OCI-LY3 (cell line): ENCODE results near the gene CA11.

Experiments used
- H2AFZ ChIP-seq: fragments of 200-600, 300-600 bp; shearing (Covaris generic); 2 replicates; pipeline ENCODE4 v1.6.0; 2014; ENCODE audit warnings: antibody characterized with exemption, low read depth, low read length
- H3K27ac ChIP-seq: fragments of 200-600, 300-600 bp; sonication (generic); 2 replicates; pipeline ENCODE4 v1.5.1; 2014; ENCODE audit warnings: mild to moderate bottlenecking, low read length, moderate library complexity, mixed read lengths
- H3K27me3 ChIP-seq: fragments of 200-600, 300-600 bp; sonication (generic); 2 replicates; pipeline ENCODE4 v1.6.1; 2014; ENCODE audit warnings: low read depth, low read length, mixed read lengths
- H3K36me3 ChIP-seq: fragments of 200-600, 300-600 bp; sonication (generic); replicated peaks from 2 replicates; pipeline ENCODE3; 2014; ENCODE audit warnings: low read depth, low read length, mixed read lengths
- H3K4me1 ChIP-seq: fragments of 300-600, 200-600 bp; sonication (generic); 2 replicates; pipeline ENCODE4 v1.6.1; 2014; ENCODE audit warnings: low read length, mixed read lengths
- H3K4me2 ChIP-seq: fragments of 200-600, 300-600 bp; sonication (generic); 2 replicates; pipeline ENCODE4 v1.6.1; 2014; ENCODE audit warnings: low read length, mixed read lengths
- H3K4me3 ChIP-seq: fragments of 300-600, 200-600 bp; sonication (generic); 2 replicates; pipeline ENCODE4 v1.5.1; 2014; ENCODE audit warnings: antibody characterized with exemption, mild to moderate bottlenecking, low read length, moderate library complexity
- H3K79me2 ChIP-seq: fragments of 300-600, 200-600 bp; shearing (Covaris generic); 2 replicates; pipeline ENCODE4 v1.6.1; 2014; ENCODE audit warnings: mild to moderate bottlenecking, low read length, mixed read lengths
- H3K9ac ChIP-seq: fragments of 300-600, 200-600 bp; shearing (Covaris generic); 2 replicates; pipeline ENCODE4 v1.6.0; 2014; ENCODE audit warnings: mild to moderate bottlenecking, low read length, moderate library complexity
- H3K9me3 ChIP-seq: fragments of 200-600, 300-600 bp; shearing (Covaris generic); 2 replicates; pipeline ENCODE4 v1.6.1; 2014; ENCODE audit warnings: low read length, mixed read lengths; ENCODE audit not compliant: insufficient read depth
- H4K20me1 ChIP-seq: fragments of 200-600, 300-600 bp; sonication (generic); 2 replicates; pipeline ENCODE4 v1.6.1; 2016; ENCODE audit warnings: low read length, mixed read lengths; ENCODE audit not compliant: insufficient read depth
- EZH2phosphoT487 ChIP-seq: fragments of 200-600 bp; shearing (Covaris generic); IDR thresholded peaks from 2 replicates; pipeline ENCODE4 v1.6.1; 2018; ENCODE audit warnings: antibody characterized with exemption, mixed run types, low read depth
- TF ChIP-seq, protein P1 (sequence below): fragments of 200-600, 300-600 bp; sonication (generic); IDR thresholded peaks from 2 replicates; pipeline ENCODE4 v1.5.1; 2014; ENCODE audit warnings: antibody characterized with exemption, low read length, low read depth

CA11 gene

DNA sequence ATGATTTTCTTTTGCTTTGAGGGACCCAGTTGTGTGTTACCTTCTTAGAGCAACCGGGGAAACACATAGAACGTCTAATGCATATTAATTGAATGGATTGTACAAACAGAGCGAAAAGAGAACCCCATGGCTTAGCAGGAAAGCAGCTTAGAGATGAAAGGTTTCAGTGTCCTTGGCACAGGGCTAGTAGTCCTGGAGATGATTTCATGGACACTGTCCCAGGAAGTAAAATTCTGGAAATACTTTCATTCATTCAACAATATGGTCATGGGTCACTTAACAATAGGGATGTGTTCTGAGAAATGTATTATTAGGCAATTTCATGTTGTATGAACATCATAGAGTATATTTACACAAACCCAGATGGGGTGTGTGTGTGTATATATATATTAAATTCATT is 40.1 kb upstream of the CA11 start:
- TF ChIP-seq, protein P1, sequence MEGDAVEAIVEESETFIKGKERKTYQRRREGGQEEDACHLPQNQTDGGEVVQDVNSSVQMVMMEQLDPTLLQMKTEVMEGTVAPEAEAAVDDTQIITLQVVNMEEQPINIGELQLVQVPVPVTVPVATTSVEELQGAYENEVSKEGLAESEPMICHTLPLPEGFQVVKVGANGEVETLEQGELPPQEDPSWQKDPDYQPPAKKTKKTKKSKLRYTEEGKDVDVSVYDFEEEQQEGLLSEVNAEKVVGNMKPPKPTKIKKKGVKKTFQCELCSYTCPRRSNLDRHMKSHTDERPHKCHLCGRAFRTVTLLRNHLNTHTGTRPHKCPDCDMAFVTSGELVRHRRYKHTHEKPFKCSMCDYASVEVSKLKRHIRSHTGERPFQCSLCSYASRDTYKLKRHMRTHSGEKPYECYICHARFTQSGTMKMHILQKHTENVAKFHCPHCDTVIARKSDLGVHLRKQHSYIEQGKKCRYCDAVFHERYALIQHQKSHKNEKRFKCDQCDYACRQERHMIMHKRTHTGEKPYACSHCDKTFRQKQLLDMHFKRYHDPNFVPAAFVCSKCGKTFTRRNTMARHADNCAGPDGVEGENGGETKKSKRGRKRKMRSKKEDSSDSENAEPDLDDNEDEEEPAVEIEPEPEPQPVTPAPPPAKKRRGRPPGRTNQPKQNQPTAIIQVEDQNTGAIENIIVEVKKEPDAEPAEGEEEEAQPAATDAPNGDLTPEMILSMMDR: no peak
- TF ChIP-seq EZH2phosphoT487: no peak
- no peaks in the 10 kb centered on the region for H3K9me3 ChIP-seq
- no peaks in the 10 kb centered on the region for H4K20me1 ChIP-seq
- H2AFZ ChIP-seq: no peak overlapping the region
- H3K4me3 ChIP-seq: no peak overlapping the region
- H3K79me2 ChIP-seq: no peaks in the 10 kb centered on the region
- H3K9ac ChIP-seq: no peak overlapping the region
- no peaks in the 10 kb centered on the region for H3K27me3 ChIP-seq
- H3K4me1 ChIP-seq: peaks cover 3% of the 10 kb centered on the region; the same call in 1 of the 2 replicates
- no peak overlapping the region for H3K4me2 ChIP-seq
- H3K36me3 ChIP-seq: no peaks in the 10 kb centered on the region
- H3K27ac ChIP-seq: no peak overlapping the region

DNA sequence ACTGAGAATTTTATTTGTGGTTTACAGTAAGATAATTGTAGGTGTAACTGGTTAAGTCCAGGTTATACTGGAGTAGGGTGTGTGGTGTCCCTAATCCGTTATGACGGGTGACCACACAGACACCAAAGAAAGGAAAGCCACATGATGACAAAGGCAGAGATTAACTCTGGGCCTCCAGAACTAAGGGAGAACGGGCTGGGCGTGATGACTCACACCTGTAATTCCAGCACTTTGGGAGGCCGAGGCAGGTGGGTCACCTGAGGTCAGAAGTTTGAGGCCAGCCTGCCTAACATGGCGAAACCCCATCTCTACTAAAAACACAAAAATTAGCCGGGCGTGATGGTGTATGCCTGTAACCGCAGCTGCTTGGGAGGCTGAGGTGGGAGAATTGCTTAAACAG is 39.6 kb upstream of the CA11 start:
- H2AFZ ChIP-seq: no peak overlapping the region
- H4K20me1 ChIP-seq: no peaks in the 10 kb centered on the region
- no peak overlapping the region for H3K9ac ChIP-seq
- H3K36me3 ChIP-seq: no peaks in the 10 kb centered on the region
- no peak for TF ChIP-seq EZH2phosphoT487
- TF ChIP-seq, protein P1: no peak
- H3K27me3 ChIP-seq: no peaks in the 10 kb centered on the region
- no peaks in the 10 kb centered on the region for H3K9me3 ChIP-seq
- no peak overlapping the region for H3K4me2 ChIP-seq
- H3K79me2 ChIP-seq: no peaks in the 10 kb centered on the region
- H3K27ac ChIP-seq: no peak overlapping the region
- no peak overlapping the region for H3K4me3 ChIP-seq
- H3K4me1 ChIP-seq: peaks cover 3% of the 10 kb centered on the region; the same call in 1 of the 2 replicates

DNA sequence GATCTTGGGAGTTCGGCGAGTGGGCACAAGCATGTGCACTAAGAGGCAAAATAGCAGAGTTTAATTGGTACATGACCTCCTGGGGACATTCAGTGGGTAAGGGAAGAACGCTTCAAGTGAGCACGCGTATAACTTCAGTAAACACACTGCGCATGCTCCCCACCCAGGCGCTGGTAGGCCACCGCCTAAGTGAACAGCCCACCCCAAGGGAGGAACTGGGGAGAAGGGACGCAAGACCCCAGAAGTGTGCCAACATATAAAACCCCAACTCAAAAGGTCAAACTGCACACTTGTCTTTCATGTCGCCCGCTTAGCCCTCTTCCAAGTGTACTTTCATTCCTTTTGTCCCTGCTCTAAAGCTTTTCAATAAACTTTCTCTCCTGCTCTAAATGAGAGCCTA is 37.4 kb upstream of the CA11 start:
- Histone ChIP-seq H3K4me2 (no peak overlapping the region), H3K4me1 (no peaks in the 10 kb centered on the region), H3K27me3 (no peaks in the 10 kb centered on the region), H2AFZ (no peak overlapping the region), H3K4me3 (no peak overlapping the region), H3K27ac (no peak overlapping the region), H3K9ac (no peak overlapping the region), H3K79me2 (no peaks in the 10 kb centered on the region), H4K20me1 (no peaks in the 10 kb centered on the region), H3K9me3 (no peaks in the 10 kb centered on the region), H3K36me3 (no peaks in the 10 kb centered on the region)
- TF ChIP-seq, protein P1: no peak
- TF ChIP-seq EZH2phosphoT487: no peak

DNA sequence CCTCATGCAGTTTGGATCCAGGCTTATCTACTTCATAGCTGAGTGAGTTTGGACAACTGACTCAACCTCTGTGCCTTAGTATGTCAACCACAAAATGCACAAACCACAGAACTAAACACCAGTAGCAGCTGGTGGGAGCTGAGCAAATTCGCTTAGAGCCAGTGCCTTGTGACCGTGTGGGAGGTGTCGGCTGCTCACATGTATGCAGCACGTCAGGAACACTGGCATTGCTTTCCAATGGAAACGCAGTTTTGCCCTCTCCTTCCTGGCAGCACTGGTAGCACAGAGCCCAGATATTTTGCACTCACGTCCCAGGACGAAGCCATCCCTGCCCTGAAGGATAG is 35.1 kb upstream of the CA11 start:
- TF ChIP-seq, protein P1: no peak
- TF ChIP-seq EZH2phosphoT487: no peak
- no peak overlapping the region for H3K27ac ChIP-seq

More for the DNA sequence above, 35.1 kb upstream of the CA11 start:
- Histone ChIP-seq H3K9me3 (no peaks in the 10 kb centered on the region), H3K36me3 (no peaks in the 10 kb centered on the region), H4K20me1 (no peaks in the 10 kb centered on the region), H3K27me3 (no peaks in the 10 kb centered on the region), H3K79me2 (no peaks in the 10 kb centered on the region), H3K9ac (no peak overlapping the region), H3K4me3 (no peak overlapping the region), H3K4me1 (no peaks in the 10 kb centered on the region), H2AFZ (no peak overlapping the region), H3K4me2 (no peak overlapping the region)
